ENCODE results near the gene CLDN20. TPM values are rescaled to one million over a fixed set of nuclear protein-coding genes. Genes with fewer than 3 reads are reported as not detected.

CLDN20 gene
- total RNA-seq, 1 donor from 2014 or later, result not detected

DNA sequence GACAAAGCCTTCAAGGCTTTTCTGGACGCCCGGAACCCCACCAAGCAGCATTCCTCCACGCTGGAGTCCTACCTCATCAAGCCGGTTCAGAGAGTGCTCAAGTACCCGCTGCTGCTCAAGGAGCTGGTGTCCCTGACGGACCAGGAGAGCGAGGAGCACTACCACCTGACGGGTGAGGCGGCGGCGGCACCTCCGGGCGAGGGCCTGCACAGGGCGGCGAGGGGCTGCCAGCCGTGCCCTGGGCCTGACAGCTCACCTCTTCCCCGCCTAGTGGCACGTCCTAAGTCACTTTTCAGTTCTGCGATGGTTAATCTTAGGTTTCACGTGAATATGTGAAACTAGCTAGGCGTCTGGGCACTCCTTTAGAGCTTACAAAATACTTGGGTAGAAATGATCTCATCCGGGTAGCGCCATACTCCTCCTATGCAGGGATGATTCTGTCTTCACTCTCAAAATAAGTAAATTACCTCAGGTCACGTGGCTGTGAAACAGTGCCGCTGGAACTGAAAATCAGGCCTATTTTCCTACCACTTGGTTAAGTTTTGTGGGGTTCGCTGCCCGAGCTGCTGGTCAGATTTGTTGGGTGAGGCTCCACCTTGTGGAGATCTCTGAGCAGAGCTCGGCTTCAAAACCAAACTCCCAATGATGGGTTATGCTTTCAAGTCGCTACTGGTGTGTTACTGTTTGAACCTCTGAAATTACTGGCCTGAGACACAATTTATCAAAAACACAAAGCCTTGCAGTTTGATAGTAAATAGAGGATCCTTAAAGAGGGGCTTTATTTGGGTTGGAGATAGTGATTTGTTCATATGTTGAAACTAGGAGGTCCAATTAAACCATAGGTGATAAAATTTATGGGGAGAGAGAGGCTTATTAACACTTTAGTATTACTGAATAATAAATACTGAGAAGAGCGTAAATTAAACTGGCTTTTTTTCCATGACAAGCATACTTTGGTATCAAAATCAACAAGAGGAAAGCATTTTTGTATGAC lies 15.5 kb upstream of the CLDN20 start:
- no peak for DNase-seq (ENCODE audit: extremely low spot score in 2 of 2)
- TF ChIP-seq, protein P1, sequence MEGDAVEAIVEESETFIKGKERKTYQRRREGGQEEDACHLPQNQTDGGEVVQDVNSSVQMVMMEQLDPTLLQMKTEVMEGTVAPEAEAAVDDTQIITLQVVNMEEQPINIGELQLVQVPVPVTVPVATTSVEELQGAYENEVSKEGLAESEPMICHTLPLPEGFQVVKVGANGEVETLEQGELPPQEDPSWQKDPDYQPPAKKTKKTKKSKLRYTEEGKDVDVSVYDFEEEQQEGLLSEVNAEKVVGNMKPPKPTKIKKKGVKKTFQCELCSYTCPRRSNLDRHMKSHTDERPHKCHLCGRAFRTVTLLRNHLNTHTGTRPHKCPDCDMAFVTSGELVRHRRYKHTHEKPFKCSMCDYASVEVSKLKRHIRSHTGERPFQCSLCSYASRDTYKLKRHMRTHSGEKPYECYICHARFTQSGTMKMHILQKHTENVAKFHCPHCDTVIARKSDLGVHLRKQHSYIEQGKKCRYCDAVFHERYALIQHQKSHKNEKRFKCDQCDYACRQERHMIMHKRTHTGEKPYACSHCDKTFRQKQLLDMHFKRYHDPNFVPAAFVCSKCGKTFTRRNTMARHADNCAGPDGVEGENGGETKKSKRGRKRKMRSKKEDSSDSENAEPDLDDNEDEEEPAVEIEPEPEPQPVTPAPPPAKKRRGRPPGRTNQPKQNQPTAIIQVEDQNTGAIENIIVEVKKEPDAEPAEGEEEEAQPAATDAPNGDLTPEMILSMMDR (IDR thresholded peaks at IDR 0.05), result peak; percentile 59 to 85 (median 68)
- TF ChIP-seq POLR2AphosphoS5 (IDR thresholded peaks at IDR 0.05; ENCODE audit: insufficient read depth in 1 of 2, low read depth in 1 of 2), result peak in 1 of 2 donors; percentile 49
- TF ChIP-seq POLR2A (IDR thresholded peaks at IDR 0.05), result no peak
- intact Hi-C loops (cut with DNase I), result loop anchor here (5.0 kb wide), 1 partner anchor 71 kb away; no protein-coding TSS in a partner anchor
- H3K36me3 ChIP-seq, result no peaks in the 10 kb centered on the region
- peaks cover 8% of the 10 kb centered on the region for H3K4me1 ChIP-seq
- peak overlapping the region in 1 of 2 donors; percentile 23 for H3K4me3 ChIP-seq
- no peaks in the 10 kb centered on the region for H3K9me3 ChIP-seq
- H3K27ac ChIP-seq, result peak overlapping the region; percentile 30
- H3K27me3 ChIP-seq, result no peaks in the 10 kb centered on the region

DNA sequence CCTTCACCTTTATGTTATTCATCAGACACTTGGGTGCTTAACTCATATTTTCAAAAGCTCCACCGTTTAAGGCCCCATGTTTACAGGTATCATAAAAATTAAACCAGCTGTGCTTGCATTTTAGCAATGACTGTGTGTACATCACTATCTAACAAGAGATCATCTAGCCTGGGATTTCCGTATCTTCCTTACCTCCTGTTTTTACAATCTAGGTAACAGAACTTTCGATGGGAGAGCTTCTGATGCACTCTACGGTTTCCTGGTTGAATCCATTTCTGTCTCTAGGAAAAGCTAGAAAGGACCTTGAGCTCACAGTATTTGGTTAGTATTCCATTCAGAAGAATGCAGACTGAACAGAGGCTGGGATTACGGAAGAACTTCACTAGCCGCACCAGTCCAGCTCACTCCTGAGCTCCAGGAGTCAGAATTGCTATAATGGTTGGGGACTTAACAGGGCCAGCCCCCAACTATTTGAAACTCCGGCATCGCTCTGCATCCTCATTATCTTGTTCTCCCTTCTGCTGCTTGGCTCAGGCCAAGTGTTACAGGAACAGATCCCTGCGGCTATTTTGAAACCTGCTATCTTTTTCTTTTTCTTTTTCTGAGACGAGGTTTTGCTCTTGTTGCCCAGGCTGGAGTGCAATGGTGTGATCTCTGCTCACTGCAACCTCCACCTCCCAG lies 13.0 kb upstream of the CLDN20 start:
- no peaks in the 10 kb centered on the region for H3K9me3 ChIP-seq
- H3K27ac ChIP-seq, result no peak overlapping the region
- no peak for TF ChIP-seq POLR2AphosphoS5 (IDR thresholded peaks at IDR 0.05; ENCODE audit: insufficient read depth in 1 of 2, low read depth in 1 of 2)
- TF ChIP-seq, protein P1 (IDR thresholded peaks at IDR 0.05), result no peak
- intact Hi-C loops (cut with DNase I), result no loop called here
- H3K27me3 ChIP-seq, result no peaks in the 10 kb centered on the region
- H3K4me3 ChIP-seq, result no peak overlapping the region
- no peak for DNase-seq (ENCODE audit: extremely low spot score in 2 of 2)
- peaks cover 8% of the 10 kb centered on the region for H3K4me1 ChIP-seq
- H3K36me3 ChIP-seq, result peaks cover 0 to 8% of the 10 kb centered on the region in 2 donors

DNA sequence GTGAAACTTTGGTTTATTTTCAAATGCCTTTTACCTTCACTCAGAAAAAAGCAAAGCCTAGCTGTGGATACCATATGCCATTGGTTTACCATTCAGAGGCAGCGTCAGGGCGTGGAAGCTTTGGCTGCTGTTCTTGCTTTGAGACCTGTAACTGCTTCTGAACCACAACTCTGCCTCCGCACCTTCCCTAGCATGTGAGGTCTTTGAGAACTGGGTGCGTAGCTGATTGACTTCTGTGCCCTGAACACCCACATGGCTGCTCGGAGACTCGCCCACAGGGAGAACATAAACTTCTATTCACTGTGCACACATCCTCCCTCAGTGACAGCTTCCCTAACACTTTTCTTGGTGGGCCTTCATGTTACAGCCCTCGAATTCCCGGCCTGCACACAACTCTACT lies 11.2 kb upstream of the CLDN20 start:
- Histone ChIP-seq H3K27me3 (no peaks in the 10 kb centered on the region), H3K36me3 (peaks cover 0 to 19% of the 10 kb centered on the region in 2 donors), H3K4me3 (no peak overlapping the region), H3K27ac (no peak overlapping the region), H3K9me3 (no peaks in the 10 kb centered on the region), H3K4me1 (peaks cover 8% of the 10 kb centered on the region)
- TF ChIP-seq POLR2AphosphoS5 (IDR thresholded peaks at IDR 0.05; ENCODE audit: insufficient read depth in 1 of 2, low read depth in 1 of 2) (no peak), POLR2A (IDR thresholded peaks at IDR 0.05) (no peak)
- TF ChIP-seq, protein P1 (IDR thresholded peaks at IDR 0.05), result no peak
- intact Hi-C loops (cut with DNase I), result no loop called here
- DNase-seq (ENCODE audit: extremely low spot score in 2 of 2), result no peak

DNA sequence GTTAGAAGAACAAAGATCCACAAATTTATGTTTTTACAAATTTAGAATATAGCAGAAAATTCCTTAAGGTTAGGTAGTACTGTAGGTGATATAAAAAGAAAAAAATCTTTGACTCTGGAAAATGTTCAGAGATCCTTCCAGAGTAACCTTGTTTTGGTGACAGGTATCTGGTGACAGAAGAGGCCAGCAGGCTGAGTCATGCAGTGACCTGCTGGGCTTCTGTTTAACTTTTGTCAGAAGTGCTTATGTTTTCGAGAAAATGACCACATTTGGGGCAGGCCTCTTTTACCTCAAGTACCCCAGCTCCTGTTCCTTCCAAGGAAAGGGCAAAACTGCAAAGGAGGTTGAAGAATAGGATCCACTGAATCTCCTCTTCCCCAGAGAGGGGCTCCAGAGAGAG lies 10.5 kb upstream of the CLDN20 start:
- H3K36me3 ChIP-seq, result peaks cover 0 to 27% of the 10 kb centered on the region in 2 donors
- intact Hi-C loops (cut with DNase I), result no loop called here
- DNase-seq (ENCODE audit: extremely low spot score in 2 of 2), result no peak
- no peak overlapping the region for H3K4me3 ChIP-seq
- no peaks in the 10 kb centered on the region for H3K27me3 ChIP-seq
- no peaks in the 10 kb centered on the region for H3K4me1 ChIP-seq
- H3K27ac ChIP-seq, result no peak overlapping the region
- H3K9me3 ChIP-seq, result no peaks in the 10 kb centered on the region
- TF ChIP-seq, protein P1 (IDR thresholded peaks at IDR 0.05), result no peak
- TF ChIP-seq POLR2A (IDR thresholded peaks at IDR 0.05), result no peak
- TF ChIP-seq POLR2AphosphoS5 (IDR thresholded peaks at IDR 0.05; ENCODE audit: insufficient read depth in 1 of 2, low read depth in 1 of 2), result no peak
